NCI-H1436 (cell line): ENCODE measurements around the gene TBC1D2B.
"Not testable (repeated sequence)": the region's sequence is repeated elsewhere in the genome, so short reads cannot be mapped to it uniquely, and the experiment has no call there.

Source experiments
- DNase-seq: peaks from one replicate; lab custom pipeline; 2025; lab: John Stamatoyannopoulos, UW

TBC1D2B gene

DNA sequence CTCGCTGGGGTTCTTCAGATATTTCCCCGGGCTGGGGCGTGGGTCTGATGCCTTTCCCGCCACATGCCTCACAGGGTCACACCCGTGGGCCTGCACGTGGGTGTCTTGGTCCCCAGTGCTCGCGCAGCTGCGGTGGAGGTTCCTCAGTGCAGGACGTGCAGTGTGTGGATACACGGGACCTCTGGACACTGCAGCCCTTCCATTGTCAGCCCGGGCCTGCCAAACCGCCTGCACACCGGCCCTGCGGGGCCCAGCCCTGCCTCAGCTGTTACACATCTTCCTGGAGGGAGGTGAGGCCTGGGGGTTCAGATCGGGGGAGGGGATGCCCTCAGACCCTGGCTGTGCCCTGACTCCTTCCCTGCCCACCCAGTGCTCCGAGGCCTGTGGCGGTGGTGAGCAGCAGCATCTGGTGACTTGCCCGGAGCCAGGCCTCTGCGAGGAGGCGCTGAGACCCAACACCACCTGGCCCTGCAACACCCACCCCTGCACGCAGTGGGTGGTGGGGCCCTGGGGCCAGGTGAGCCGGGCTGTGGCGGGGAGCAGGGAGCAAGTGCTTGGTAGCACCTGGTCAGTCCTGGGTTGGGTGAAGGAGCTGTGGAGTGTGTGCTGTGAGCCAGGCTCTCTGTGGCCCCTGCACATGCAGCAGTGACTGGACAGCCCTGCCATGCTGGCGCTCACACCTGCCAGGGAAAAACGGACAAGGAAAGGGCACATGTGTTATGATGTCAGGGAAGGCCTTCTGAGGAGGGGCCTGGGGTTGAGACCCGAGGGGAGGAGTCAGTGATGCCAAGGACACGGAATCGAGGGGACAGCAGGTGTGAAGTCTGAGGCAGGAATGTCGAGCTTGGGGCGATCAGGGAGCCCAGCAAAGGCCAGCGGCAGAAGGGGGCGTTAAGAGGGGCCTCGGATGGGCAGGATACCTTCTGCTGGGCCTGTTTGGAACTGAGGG lies 88.9 kb downstream of the TBC1D2B start:
- DNase-seq = no peak

DNA sequence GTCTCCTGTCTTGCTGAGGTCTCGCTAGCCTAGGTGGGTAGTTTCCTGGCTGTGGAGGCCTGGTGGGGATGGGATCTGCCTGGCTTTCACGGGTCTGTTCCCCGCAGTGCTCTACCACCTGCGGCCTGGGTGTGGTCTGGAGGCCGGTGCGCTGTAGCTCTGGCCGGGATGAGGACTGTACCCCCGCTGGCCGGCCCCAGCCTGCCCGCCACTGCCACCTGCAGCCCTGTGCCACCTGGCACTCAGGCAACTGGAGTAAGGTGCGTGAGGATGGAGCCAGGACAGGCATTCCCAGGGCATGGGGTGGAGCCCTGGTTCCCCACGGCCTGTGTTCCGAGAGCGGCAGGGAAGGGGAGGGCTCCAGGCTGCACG lies 89.8 kb downstream of the TBC1D2B start:
- not testable (repeated sequence) for DNase-seq

GRCh38 chr15:77986891-77987764 lies 90.4 kb downstream of the TBC1D2B start:
- DNase-seq = no peak

- no peak for DNase-seq
These were observed 91.5 kb downstream of the TBC1D2B start for GRCh38 chr15:77985931-77986480.

DNA sequence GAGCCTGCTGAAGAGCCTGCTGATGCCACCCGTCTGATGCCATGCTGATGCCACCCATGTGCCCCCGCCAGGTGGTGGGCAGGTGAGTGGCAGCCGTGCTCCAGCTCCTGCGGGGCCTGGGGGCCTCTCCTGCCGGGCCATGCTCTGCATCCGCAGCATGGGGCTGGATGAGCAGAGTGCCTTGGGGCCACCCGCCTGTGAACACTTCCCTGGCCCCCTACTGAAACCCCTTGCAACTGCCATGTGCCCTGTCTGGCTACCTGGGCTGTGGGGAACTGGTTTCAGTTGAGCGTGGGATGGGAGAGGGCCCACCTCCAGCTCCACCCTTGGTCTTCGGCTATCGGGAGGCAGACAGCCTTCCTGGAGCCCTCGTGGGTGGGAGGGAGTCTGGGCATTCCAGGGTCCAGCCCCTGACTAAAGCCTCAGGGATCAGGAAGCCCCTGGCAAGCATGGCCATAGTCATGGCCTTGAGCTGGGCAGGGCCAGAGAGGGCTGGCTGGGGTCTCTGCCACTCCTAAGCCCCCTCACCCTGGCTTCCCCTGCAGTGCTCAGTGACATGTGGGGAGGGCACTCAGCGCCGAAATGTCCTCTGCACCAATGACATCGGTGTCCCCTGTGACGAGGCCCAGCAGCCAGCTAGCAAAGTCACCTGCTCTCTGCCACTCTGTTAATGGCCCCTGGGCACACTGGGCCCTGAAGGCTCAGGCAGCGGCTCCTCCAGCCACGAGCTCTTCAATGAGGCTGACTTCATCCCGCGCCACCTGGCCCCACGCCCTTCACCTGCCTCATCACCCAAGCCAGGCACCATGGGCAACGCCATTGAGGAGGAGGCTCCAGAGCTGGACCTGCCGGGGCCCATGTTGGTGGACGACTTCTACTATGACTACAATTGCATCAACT lies 92.2 kb downstream of the TBC1D2B start:
- DNase-seq = no peak

DNA sequence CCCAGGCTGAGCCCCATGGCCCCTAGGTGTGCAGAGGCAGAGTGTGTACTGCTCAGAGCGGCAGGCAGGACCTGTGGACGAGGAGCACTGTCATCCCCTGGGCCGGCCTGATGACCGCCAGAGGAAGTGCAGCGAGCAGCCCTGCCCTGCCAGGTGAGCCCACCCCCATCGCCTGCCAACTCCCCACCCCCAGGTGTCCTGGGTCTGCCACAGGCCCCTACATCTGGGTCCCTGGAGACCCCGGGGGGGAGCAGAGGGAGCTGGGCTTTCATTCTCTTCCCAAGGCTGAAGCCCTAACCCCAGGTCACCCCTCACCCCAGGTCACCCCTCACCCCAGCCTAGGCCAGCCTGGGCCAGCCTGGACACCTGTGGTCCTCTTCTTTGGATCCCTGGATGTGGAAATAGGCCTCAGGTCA lies 93.1 kb downstream of the TBC1D2B start:
- no peak for DNase-seq

DNA sequence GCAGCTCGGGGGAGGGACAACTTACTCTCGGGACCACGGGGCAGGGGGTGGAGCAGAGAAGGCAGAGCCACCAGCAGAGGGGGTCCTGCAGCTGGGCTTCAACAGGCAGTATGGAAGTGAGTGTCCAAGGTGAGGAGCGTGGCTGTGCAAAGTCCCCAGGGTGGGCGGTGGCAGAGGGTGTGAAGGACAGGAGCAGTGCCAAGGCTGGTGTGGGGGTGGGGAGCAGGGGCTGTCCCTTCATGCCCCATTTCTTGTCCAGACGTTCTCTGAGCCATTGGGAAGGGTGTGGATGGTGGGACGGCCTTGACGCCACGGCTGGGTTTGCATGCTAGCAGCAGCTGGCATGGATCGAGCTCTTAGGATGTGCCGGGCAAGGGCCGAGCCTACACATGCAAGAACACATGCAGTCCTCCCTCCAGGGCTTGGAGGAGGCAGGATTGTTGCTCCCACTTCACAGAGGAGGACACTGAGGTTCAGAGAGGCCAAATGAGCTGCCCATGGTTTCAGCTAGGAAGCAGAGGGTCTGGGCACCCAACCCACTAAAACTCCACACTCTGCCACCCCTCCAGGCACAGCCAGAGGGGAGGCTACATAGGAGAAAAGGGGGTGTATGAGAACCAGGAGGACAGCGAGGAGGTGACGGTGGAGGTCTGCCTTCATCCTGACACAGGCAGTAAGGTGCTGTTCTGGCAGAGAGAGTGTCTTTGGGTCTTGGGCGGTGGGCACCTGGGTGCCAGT lies 93.6 kb downstream of the TBC1D2B start:
- DNase-seq = no peak

DNA sequence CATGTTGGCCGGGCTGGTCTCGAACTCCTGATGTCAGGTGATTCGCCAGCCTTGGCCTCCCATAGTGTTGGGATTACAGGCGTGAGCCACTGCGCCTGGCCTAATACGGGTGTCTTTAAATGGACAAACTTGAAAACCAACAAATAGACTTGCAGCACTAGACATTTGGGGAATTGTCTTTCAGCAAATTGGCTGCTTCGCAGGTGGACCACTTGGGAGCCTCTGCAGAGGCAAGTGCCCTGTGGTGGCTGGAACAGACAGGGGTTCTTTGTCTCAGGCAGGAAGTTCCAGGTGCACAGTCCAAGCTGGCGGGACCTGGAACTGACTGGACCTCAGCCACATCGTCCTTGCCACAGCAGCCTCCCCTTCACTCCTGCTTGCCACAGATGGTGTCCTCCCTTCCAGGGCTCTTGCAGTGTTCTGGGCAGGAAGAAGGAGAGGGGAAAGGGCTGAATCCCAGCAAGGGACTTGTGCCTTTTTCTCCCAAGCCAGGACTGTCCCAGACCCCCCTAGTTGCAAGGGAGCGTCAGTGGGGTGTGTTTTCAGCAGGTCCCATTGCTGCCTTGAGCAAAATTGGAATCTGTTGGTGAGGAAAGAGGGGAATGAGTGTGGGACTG lies 94.3 kb downstream of the TBC1D2B start:
- DNase-seq = no peak

DNA sequence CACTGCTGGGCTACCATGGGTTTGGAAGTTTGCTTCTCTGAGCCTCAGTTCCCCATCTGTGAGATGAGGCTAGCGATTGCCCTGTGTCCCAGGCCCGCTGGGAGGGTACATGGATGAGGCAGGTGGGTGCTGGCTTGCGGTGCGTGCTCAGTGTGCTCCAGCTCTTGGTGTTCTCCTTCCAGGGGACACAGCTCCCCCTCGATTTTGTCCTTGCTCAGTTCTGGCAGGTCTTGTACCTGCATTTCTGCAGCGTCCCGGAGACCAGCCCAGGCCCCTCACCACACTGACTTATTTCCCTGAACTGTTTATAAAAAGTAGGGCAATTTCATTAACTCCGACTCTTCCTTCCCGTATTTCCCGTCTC lies 95.4 kb downstream of the TBC1D2B start:
- DNase-seq = no peak

- no peak for DNase-seq
These were observed 96.0 kb downstream of the TBC1D2B start for GRCh38 chr15:77981281-77982126.

DNA sequence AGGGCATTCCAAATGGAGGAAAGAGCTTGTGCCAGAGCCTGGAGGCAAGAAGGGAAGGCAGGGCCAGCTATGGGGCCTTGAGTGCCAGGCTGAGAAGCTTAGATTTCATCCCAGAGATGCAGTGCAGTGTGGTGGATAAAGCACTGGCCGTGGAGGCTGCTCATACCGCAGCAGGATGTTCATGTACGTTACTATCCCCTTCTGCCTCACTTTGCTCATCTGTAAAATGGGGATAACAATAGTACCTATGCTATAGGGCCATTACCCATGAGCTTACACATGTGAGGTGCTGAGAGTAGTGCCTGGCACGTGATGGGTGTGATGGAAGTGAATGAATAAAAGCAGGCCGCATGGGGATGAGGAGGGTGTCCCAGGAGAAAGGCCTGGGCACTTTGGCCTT lies 96.8 kb downstream of the TBC1D2B start:
- DNase-seq = not testable (repeated sequence)

DNA sequence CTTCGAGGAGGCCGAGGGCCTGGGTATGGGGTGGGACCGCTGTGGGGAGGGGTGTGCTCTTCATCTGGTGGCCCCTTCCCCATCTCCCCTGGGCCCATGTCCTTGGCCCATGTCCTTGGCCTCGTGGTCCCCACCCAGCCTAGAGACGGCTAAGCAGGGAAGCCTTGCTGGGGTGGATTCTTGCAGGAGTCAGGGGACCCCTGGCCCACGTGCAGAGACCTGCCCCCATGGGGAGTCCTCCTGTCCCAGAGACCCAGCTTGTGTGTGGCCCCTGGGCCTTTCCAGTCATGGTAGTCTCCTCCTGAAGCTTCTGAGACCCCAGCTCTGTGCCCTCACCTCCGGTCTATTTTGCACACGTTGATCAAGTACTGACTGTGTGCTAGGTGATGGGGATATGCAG lies 97.4 kb downstream of the TBC1D2B start:
- no peak for DNase-seq

- DNase-seq = not testable (repeated sequence)
These were observed 98.4 kb downstream of the TBC1D2B start for GRCh38 chr15:77979157-77979556.

- DNase-seq = not testable (repeated sequence)
These were observed 98.8 kb downstream of the TBC1D2B start for GRCh38 chr15:77978759-77979145.

DNA sequence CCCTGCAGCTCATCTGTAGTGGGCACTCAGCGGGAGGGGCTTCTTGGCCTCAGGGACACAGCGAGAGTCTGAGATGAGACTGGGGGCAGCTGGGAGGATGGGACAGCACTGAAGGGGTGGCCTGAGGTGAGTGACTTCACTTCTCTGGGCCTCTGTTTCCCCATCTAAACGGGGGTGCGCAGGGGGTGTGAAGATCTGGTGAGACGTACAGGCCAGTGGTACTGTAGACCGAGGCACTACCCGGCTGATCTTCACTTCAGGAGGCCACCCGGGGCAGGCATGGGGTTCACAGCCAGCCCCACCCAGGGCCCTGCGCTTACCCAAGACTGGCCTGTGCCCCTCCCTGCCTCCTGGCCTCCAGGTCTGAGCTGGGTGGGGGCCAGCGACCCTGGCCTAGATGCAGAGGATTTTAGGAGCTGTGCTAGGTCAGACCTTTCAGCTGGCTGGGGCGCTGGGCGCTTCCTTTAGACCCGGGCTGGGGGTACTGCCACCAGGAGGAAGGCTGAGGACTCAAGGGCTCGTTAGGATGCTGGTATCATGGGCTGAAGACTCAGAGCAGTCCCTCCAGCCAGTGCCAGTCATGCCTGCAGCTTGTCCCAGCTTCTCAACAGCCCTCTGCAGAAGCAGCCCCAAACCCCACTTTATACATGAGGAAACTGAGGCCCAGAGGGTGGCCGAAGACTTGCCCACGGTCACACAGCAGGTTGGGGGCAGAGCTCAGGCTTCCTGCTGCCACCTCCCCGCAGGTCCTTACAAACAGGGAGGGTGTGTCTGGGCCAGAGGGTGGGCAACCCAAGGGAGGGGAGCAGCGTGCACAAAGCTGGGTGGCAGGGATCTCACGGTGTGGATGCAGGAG lies 99.4 kb downstream of the TBC1D2B start:
- DNase-seq = not testable (repeated sequence)

DNA sequence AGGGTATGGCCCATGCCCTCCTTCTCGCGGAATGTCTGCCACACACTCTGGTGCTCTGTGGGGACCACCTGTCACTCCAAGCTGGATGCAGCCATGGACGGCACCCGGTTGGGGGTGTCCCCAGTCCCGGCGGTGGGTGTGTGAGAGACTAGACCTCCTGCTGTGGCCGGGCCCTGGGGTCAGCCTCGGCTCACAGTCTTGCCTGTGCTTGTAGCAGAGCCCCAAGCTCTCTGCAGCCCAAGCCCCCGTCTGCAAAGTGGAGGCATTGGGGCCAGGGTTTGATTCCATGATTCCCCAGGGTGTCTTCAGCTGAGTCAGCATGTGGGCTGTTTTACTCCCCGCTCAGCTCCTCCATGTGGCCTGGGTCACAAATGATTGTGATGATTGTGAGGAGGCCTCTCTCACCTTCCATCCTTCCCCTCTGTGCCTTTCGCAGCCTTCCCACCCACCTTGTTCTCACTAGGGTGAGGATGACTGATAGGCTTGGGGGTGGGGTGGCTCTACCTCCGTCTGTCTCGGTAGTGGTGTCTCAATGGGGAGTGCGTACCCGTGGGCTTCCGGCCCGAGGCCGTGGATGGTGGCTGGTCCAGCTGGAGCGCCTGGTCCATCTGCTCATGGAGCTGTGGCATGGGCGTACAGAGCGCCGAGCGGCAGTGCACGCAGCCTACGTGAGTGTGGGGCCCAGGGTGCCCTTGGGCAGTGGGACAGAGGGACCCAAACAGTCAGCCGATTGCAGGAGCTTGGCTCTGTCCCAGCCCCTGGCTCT lies 100.6 kb downstream of the TBC1D2B start:
- DNase-seq = not testable (repeated sequence)

GRCh38 chr15:77976095-77976450 lies 101.4 kb downstream of the TBC1D2B start:
- not testable (repeated sequence) for DNase-seq
